ENCODE measurements around the gene TLE6. TPM values are rescaled to one million over a fixed set of nuclear protein-coding genes. Genes with fewer than 3 reads are reported as not detected.

TLE6 gene
- total RNA-seq, 1 experiment from 2014 or later = 5.0 TPM

DNA sequence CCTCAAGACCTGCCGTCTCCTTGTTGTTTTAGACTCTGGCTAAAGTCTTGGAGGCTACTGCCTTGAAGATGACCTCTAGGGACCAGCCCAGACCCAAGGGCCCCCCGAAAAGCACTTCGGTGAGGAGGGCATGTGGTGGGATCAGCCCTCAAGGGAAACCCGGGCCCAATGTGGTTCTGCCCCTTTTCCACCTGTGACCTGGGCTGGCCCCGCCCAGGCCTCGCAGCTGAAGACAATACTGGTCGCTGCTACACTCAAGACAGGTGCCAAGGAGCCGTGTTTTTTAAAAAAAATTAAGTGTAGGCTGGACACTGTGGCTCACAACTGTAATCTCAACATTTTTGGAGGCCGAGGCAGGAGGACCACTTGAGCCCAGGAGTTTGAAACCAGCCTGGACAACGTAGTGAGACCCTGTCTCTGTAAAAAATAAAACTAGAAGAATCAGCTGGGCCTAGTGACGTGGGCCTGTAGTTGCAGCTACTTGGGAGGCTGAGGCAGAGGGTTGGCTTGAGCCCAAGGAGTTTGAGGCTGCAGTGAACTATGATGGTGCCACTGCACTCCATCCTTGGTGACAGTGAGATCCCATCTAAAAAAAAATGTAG, 903 bp downstream of the TLE6 start:
- no peak for DNase-seq
- Histone ChIP-seq H3K36me3 (ENCODE audit: insufficient read depth, low read length) (no peaks in the 10 kb centered on the region), H3K9ac (ENCODE audit: low read length) (peak overlapping the region; percentile 58; the same call in 1 of the 2 replicates), H3K27ac (ENCODE audit: low read length) (no peak overlapping the region), H2AFZ (ENCODE audit: low read length) (no peak overlapping the region), H3K4me1 (ENCODE audit: low read length) (peaks cover 14% of the 10 kb centered on the region), H4K20me1 (ENCODE audit: insufficient read depth, low read depth, low read length) (no peaks in the 10 kb centered on the region), H3K79me2 (ENCODE audit: low read length) (no peaks in the 10 kb centered on the region), H3K9me3 (ENCODE audit: low read length) (no peaks in the 10 kb centered on the region), H3K9me2 (replicated peaks; ENCODE audit: insufficient read depth, low read length) (no peaks in the 10 kb centered on the region), H3K4me3 (ENCODE audit: low read length) (peak overlapping the region; percentile 56; the same call in 1 of the 2 replicates), H3K4me2 (ENCODE audit: low read depth, low read length, poor library complexity, severe bottlenecking) (peak overlapping the region; percentile 63), H3K27me3 (ENCODE audit: low read length) (no peaks in the 10 kb centered on the region)

DNA sequence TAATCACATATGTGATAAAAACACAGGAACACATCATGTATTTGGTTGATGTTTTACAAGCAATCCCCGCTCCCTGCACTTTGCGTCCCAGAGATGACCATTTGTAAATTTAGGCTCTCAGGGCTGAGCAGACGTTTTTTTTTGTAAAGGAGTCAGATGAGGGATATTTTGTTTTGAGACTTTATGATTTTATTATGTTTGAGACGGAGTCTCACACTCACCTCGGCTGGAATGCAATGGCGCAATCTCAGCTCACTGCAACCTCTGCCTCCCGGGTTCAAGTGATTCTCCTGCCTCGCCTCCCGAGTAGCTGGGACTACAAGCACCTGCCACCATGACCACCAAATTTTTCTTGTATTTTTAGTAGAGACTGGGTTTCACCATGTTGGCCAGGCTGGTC, 1.4 kb downstream of the TLE6 start:
- no peaks in the 10 kb centered on the region for H3K9me3 ChIP-seq (ENCODE audit: low read length)
- H3K4me2 ChIP-seq (ENCODE audit: low read depth, low read length, poor library complexity, severe bottlenecking) = no peak overlapping the region
- no peaks in the 10 kb centered on the region for H4K20me1 ChIP-seq (ENCODE audit: insufficient read depth, low read depth, low read length)
- no peak overlapping the region for H3K27ac ChIP-seq (ENCODE audit: low read length)
- H3K9me2 ChIP-seq (replicated peaks; ENCODE audit: insufficient read depth, low read length) = no peaks in the 10 kb centered on the region
- H3K4me1 ChIP-seq (ENCODE audit: low read length) = peaks cover 16% of the 10 kb centered on the region
- no peaks in the 10 kb centered on the region for H3K79me2 ChIP-seq (ENCODE audit: low read length)
- H2AFZ ChIP-seq (ENCODE audit: low read length) = no peak overlapping the region
- no peaks in the 10 kb centered on the region for H3K27me3 ChIP-seq (ENCODE audit: low read length)
- no peaks in the 10 kb centered on the region for H3K36me3 ChIP-seq (ENCODE audit: insufficient read depth, low read length)
- no peak for DNase-seq
- no peak overlapping the region for H3K9ac ChIP-seq (ENCODE audit: low read length)
- H3K4me3 ChIP-seq (ENCODE audit: low read length) = no peak overlapping the region

DNA sequence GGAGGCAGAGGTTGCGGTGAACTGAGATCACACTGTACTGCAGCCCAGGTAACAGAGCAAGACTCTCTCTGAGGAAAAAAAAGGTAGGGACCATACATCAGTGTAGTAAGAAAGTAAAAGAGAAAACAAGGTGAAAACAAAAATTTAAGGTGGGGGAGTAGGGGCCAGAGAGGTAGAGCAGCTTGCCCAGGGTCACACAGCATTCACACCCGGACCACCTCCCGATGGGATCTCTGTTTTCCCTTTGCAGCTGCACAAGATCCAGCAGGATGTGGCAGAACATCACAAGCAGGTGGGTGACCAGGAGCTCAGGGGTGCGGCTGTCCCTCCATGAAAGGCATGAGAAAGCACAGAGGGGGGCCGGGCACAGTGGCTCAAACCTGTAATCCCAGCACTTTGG, 4.5 kb downstream of the TLE6 start:
- Histone ChIP-seq H3K4me3 (ENCODE audit: low read length) (no peak overlapping the region), H3K4me1 (ENCODE audit: low read length) (peaks cover 16% of the 10 kb centered on the region), H3K9ac (ENCODE audit: low read length) (no peak overlapping the region), H3K9me3 (ENCODE audit: low read length) (no peaks in the 10 kb centered on the region), H3K27me3 (ENCODE audit: low read length) (no peaks in the 10 kb centered on the region), H2AFZ (ENCODE audit: low read length) (no peak overlapping the region), H4K20me1 (ENCODE audit: insufficient read depth, low read depth, low read length) (no peaks in the 10 kb centered on the region), H3K9me2 (replicated peaks; ENCODE audit: insufficient read depth, low read length) (no peaks in the 10 kb centered on the region), H3K36me3 (ENCODE audit: insufficient read depth, low read length) (no peaks in the 10 kb centered on the region), H3K27ac (ENCODE audit: low read length) (no peak overlapping the region), H3K79me2 (ENCODE audit: low read length) (no peaks in the 10 kb centered on the region), H3K4me2 (ENCODE audit: low read depth, low read length, poor library complexity, severe bottlenecking) (no peak overlapping the region)
- DNase-seq = no peak

DNA sequence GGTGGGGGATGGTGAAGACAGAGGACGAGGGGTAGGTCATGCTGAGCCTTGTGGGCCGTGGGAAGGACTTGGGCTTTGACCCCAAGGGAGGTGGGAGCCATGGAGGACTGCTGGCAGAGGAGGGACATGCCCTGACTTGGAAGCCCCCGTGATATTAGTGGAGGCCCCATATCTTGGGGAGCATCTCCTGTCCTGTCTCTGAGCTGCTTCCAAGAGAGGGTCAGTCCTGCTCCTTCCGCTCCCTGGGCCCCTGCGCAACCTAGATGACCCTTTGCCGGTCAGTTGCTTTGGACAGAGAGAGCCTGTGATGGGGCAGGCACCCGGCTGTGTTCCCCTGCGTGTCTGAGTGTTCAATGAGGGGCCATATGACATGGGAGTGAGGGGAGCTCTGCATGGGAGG, 5.2 kb downstream of the TLE6 start:
- H4K20me1 ChIP-seq (ENCODE audit: insufficient read depth, low read depth, low read length) = no peaks in the 10 kb centered on the region
- H3K9ac ChIP-seq (ENCODE audit: low read length) = no peak overlapping the region
- no peak overlapping the region for H3K27ac ChIP-seq (ENCODE audit: low read length)
- no peaks in the 10 kb centered on the region for H3K79me2 ChIP-seq (ENCODE audit: low read length)
- H3K4me1 ChIP-seq (ENCODE audit: low read length) = peaks cover 12% of the 10 kb centered on the region
- no peaks in the 10 kb centered on the region for H3K27me3 ChIP-seq (ENCODE audit: low read length)
- H3K36me3 ChIP-seq (ENCODE audit: insufficient read depth, low read length) = no peaks in the 10 kb centered on the region
- no peaks in the 10 kb centered on the region for H3K9me3 ChIP-seq (ENCODE audit: low read length)
- no peaks in the 10 kb centered on the region for H3K9me2 ChIP-seq (replicated peaks; ENCODE audit: insufficient read depth, low read length)
- H3K4me2 ChIP-seq (ENCODE audit: low read depth, low read length, poor library complexity, severe bottlenecking) = no peak overlapping the region
- H3K4me3 ChIP-seq (ENCODE audit: low read length) = no peak overlapping the region
- no peak overlapping the region for H2AFZ ChIP-seq (ENCODE audit: low read length)
- DNase-seq = no peak

DNA sequence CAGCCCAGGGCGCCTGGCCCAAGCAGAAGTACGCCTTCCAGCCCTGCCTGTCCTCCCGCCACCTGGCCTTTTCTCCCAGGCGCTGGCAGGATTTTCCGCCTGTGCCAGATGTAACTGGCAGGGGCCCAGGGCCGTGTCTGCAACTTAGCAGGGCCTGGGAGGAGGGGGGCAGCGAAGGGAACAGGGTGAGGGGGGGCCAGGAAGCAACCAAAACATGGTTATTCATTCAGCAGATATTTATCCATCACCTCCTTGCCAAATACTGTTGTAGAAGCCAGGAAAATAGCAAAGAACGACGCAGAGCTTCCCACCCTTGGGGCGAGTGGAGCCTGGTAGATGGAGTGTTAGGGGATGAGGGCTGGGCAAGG, 5.6 kb downstream of the TLE6 start:
- Histone ChIP-seq H3K4me2 (ENCODE audit: low read depth, low read length, poor library complexity, severe bottlenecking) (no peak overlapping the region), H3K9ac (ENCODE audit: low read length) (no peak overlapping the region), H3K79me2 (ENCODE audit: low read length) (no peaks in the 10 kb centered on the region), H3K9me3 (ENCODE audit: low read length) (no peaks in the 10 kb centered on the region), H2AFZ (ENCODE audit: low read length) (no peak overlapping the region), H3K36me3 (ENCODE audit: insufficient read depth, low read length) (no peaks in the 10 kb centered on the region), H3K27me3 (ENCODE audit: low read length) (no peaks in the 10 kb centered on the region), H3K27ac (ENCODE audit: low read length) (no peak overlapping the region), H3K4me3 (ENCODE audit: low read length) (no peak overlapping the region), H4K20me1 (ENCODE audit: insufficient read depth, low read depth, low read length) (no peaks in the 10 kb centered on the region), H3K4me1 (ENCODE audit: low read length) (peaks cover 8% of the 10 kb centered on the region), H3K9me2 (replicated peaks; ENCODE audit: insufficient read depth, low read length) (no peaks in the 10 kb centered on the region)
- no peak for DNase-seq

DNA sequence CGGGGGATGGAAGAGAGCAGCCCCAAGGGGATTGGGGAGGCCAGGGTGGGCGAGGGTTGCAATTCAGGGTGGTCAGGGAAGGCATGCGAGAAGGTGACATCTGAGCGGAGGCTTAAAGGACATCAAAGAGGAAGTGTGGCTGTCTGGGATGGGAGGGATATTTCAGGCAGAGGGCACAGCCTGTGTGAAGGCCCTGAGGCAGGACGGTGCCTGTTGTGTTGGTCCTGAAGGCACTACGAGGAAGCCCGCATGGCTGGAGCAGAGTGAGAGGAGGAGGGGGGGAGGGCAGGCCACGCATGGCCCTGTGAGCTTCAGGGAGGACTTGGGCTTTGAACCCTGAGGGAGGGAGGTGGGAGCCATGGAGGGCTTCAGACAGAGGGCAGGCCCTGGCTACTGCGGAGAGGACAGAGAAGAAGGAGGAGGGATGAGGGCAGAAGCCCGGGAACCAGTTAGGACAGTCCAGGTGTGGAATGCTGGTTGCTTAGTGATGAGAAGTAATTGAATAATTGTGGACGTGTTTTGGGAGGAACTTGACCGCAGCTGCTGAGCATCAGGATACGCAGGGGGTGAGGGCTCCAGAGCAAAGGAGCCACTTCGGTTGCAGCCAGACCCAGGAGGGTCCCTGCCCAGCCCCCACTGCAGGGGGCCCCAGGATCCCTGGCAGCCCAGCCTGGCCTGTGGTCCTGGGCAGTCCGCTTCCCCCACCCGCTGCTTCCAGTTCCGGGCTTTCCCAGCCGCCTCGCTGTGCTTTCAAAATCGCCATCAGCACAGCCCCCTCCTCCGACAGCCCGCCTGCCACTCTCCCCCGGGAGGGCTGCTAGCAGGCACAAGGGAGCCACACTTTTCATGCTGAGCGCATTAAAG, 6.2 kb downstream of the TLE6 start:
- no peak overlapping the region for H3K4me3 ChIP-seq (ENCODE audit: low read length)
- DNase-seq = peak; percentile 70
- no peaks in the 10 kb centered on the region for H3K79me2 ChIP-seq (ENCODE audit: low read length)
- H3K27ac ChIP-seq (ENCODE audit: low read length) = no peak overlapping the region
- H2AFZ ChIP-seq (ENCODE audit: low read length) = no peak overlapping the region
- no peaks in the 10 kb centered on the region for H4K20me1 ChIP-seq (ENCODE audit: insufficient read depth, low read depth, low read length)
- H3K9me3 ChIP-seq (ENCODE audit: low read length) = no peaks in the 10 kb centered on the region
- no peaks in the 10 kb centered on the region for H3K9me2 ChIP-seq (replicated peaks; ENCODE audit: insufficient read depth, low read length)
- H3K4me1 ChIP-seq (ENCODE audit: low read length) = peaks cover 8% of the 10 kb centered on the region
- H3K36me3 ChIP-seq (ENCODE audit: insufficient read depth, low read length) = no peaks in the 10 kb centered on the region
- no peaks in the 10 kb centered on the region for H3K27me3 ChIP-seq (ENCODE audit: low read length)
- no peak overlapping the region for H3K4me2 ChIP-seq (ENCODE audit: low read depth, low read length, poor library complexity, severe bottlenecking)
- no peak overlapping the region for H3K9ac ChIP-seq (ENCODE audit: low read length)

DNA sequence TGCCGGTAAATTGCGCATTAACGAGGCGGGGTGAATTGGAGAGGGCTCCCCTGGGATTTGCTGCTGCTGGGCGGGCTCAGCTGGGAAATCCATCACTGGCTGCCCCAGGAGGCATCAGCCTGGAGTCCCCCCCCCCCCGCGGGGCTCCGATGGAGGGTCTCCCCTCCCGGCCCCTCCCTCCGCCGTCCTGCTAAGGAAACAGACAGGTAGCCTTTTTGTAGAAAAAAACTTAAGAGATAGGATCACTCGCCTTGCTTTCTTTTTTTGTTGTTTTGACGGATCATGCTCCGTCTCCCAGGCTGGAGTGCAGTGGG, 6.8 kb downstream of the TLE6 start:
- Histone ChIP-seq H3K27me3 (ENCODE audit: low read length) (no peaks in the 10 kb centered on the region), H3K4me1 (ENCODE audit: low read length) (peaks cover 8% of the 10 kb centered on the region), H3K4me3 (ENCODE audit: low read length) (no peak overlapping the region), H3K36me3 (ENCODE audit: insufficient read depth, low read length) (no peaks in the 10 kb centered on the region), H3K9ac (ENCODE audit: low read length) (no peak overlapping the region), H3K27ac (ENCODE audit: low read length) (no peak overlapping the region), H4K20me1 (ENCODE audit: insufficient read depth, low read depth, low read length) (no peaks in the 10 kb centered on the region), H3K4me2 (ENCODE audit: low read depth, low read length, poor library complexity, severe bottlenecking) (no peak overlapping the region), H2AFZ (ENCODE audit: low read length) (no peak overlapping the region), H3K79me2 (ENCODE audit: low read length) (no peaks in the 10 kb centered on the region), H3K9me2 (replicated peaks; ENCODE audit: insufficient read depth, low read length) (no peaks in the 10 kb centered on the region), H3K9me3 (ENCODE audit: low read length) (no peaks in the 10 kb centered on the region)
- no peak for DNase-seq

DNA sequence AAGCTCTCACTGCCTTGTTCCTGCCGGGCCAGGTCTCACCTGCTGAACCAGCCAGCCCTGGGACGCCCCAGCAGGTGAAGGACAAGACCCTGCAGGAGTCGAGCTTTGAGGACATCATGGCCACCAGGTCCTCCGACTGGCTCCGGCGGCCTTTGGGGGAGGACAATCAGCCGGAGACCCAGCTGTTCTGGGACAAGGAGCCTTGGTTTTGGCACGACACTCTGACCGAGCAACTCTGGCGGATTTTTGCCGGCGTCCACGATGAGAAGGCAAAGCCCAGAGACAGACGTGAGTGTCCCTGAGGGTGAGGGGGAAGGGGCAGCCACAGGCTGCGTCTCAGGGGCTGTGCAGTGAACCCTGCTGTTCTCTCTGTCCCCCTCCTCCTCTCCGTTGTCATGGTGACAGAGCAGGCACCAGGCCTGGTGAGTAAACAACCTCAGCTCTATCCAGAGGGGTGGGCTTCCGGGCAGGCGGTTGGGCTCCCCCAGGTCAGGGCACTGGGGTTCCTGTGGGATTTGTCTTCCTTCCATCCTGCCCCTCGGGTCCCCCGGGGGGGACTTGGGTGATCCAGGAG, 9.7 kb downstream of the TLE6 start:
- no peak for DNase-seq
- no peak overlapping the region for H3K9ac ChIP-seq (ENCODE audit: low read length)
- no peaks in the 10 kb centered on the region for H4K20me1 ChIP-seq (ENCODE audit: insufficient read depth, low read depth, low read length)
- H3K4me1 ChIP-seq (ENCODE audit: low read length) = peaks cover 8% of the 10 kb centered on the region
- no peaks in the 10 kb centered on the region for H3K9me2 ChIP-seq (replicated peaks; ENCODE audit: insufficient read depth, low read length)
- no peaks in the 10 kb centered on the region for H3K79me2 ChIP-seq (ENCODE audit: low read length)
- H2AFZ ChIP-seq (ENCODE audit: low read length) = no peak overlapping the region
- H3K27ac ChIP-seq (ENCODE audit: low read length) = no peak overlapping the region
- H3K9me3 ChIP-seq (ENCODE audit: low read length) = no peaks in the 10 kb centered on the region
- no peaks in the 10 kb centered on the region for H3K27me3 ChIP-seq (ENCODE audit: low read length)
- no peaks in the 10 kb centered on the region for H3K36me3 ChIP-seq (ENCODE audit: insufficient read depth, low read length)
- no peak overlapping the region for H3K4me2 ChIP-seq (ENCODE audit: low read depth, low read length, poor library complexity, severe bottlenecking)
- H3K4me3 ChIP-seq (ENCODE audit: low read length) = no peak overlapping the region
